GM23338 (cell line): ENCODE measurements around the gene CASS4. TPM values are rescaled to one million over a fixed set of nuclear protein-coding genes. Genes with fewer than 3 reads are reported as not detected.

Experiments
- STAT1 ChIP-seq: IDR thresholded peaks from one replicate; pipeline ENCODE4 v1.6.1; 2016; ENCODE audit warnings: antibody characterized with exemption; ENCODE audit not compliant: unreplicated experiment
- ZNF114 ChIP-seq: fragments of 250-450 bp; sonication (Bioruptor Pico); IDR thresholded peaks from 2 replicates; pipeline ENCODE4 v1.5.0; 2020; ENCODE audit warnings: mild to moderate bottlenecking, moderate library complexity
- ZNF331 ChIP-seq: fragments of 250-450 bp; sonication (Bioruptor Pico); IDR thresholded peaks from 2 replicates; pipeline ENCODE4 v1.5.0; 2020; ENCODE audit warnings: low read depth, mild to moderate bottlenecking, moderate library complexity
- polyA plus RNA-seq: library from polyadenylated mRNA; unstranded; fragments of >200 nt; fragmentation: Nextera tagmentation; extraction: Ambion mirVana; gene quantifications from 2 replicates; pipeline ENCODE4 v1.2.1, GENCODE V29; 2016
- total RNA-seq: library from RNA; depleted of rRNA; stranded (reverse); fragments of >200 nt; shearing (Covaris generic); gene quantifications from 2 replicates; pipeline ENCODE4 v1.2.3, GENCODE V29; 2014
- TF ChIP-seq, protein P1 (sequence below): IDR thresholded peaks from one replicate; pipeline ENCODE4 v1.6.1; 2018; ENCODE audit warnings: antibody characterized with exemption; ENCODE audit not compliant: unreplicated experiment
- TF ChIP-seq, protein P2 (sequence below): fragments of 250-450 bp; sonication (Bioruptor Pico); IDR thresholded peaks from 2 replicates; pipeline ENCODE4 v1.5.0; 2020; ENCODE audit warnings: mild to moderate bottlenecking, moderate library complexity

The CASS4 gene
- total and polyA plus RNA-seq, 2 experiments from 2014 or later = not detected

- TF ChIP-seq, protein P1, sequence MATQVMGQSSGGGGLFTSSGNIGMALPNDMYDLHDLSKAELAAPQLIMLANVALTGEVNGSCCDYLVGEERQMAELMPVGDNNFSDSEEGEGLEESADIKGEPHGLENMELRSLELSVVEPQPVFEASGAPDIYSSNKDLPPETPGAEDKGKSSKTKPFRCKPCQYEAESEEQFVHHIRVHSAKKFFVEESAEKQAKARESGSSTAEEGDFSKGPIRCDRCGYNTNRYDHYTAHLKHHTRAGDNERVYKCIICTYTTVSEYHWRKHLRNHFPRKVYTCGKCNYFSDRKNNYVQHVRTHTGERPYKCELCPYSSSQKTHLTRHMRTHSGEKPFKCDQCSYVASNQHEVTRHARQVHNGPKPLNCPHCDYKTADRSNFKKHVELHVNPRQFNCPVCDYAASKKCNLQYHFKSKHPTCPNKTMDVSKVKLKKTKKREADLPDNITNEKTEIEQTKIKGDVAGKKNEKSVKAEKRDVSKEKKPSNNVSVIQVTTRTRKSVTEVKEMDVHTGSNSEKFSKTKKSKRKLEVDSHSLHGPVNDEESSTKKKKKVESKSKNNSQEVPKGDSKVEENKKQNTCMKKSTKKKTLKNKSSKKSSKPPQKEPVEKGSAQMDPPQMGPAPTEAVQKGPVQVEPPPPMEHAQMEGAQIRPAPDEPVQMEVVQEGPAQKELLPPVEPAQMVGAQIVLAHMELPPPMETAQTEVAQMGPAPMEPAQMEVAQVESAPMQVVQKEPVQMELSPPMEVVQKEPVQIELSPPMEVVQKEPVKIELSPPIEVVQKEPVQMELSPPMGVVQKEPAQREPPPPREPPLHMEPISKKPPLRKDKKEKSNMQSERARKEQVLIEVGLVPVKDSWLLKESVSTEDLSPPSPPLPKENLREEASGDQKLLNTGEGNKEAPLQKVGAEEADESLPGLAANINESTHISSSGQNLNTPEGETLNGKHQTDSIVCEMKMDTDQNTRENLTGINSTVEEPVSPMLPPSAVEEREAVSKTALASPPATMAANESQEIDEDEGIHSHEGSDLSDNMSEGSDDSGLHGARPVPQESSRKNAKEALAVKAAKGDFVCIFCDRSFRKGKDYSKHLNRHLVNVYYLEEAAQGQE = no peak
- TF ChIP-seq ZNF331 (CRISPR knock-in tag) (no peak), ZNF114 (CRISPR knock-in tag) (no peak), STAT1 (no peak)
- TF ChIP-seq, protein P2, sequence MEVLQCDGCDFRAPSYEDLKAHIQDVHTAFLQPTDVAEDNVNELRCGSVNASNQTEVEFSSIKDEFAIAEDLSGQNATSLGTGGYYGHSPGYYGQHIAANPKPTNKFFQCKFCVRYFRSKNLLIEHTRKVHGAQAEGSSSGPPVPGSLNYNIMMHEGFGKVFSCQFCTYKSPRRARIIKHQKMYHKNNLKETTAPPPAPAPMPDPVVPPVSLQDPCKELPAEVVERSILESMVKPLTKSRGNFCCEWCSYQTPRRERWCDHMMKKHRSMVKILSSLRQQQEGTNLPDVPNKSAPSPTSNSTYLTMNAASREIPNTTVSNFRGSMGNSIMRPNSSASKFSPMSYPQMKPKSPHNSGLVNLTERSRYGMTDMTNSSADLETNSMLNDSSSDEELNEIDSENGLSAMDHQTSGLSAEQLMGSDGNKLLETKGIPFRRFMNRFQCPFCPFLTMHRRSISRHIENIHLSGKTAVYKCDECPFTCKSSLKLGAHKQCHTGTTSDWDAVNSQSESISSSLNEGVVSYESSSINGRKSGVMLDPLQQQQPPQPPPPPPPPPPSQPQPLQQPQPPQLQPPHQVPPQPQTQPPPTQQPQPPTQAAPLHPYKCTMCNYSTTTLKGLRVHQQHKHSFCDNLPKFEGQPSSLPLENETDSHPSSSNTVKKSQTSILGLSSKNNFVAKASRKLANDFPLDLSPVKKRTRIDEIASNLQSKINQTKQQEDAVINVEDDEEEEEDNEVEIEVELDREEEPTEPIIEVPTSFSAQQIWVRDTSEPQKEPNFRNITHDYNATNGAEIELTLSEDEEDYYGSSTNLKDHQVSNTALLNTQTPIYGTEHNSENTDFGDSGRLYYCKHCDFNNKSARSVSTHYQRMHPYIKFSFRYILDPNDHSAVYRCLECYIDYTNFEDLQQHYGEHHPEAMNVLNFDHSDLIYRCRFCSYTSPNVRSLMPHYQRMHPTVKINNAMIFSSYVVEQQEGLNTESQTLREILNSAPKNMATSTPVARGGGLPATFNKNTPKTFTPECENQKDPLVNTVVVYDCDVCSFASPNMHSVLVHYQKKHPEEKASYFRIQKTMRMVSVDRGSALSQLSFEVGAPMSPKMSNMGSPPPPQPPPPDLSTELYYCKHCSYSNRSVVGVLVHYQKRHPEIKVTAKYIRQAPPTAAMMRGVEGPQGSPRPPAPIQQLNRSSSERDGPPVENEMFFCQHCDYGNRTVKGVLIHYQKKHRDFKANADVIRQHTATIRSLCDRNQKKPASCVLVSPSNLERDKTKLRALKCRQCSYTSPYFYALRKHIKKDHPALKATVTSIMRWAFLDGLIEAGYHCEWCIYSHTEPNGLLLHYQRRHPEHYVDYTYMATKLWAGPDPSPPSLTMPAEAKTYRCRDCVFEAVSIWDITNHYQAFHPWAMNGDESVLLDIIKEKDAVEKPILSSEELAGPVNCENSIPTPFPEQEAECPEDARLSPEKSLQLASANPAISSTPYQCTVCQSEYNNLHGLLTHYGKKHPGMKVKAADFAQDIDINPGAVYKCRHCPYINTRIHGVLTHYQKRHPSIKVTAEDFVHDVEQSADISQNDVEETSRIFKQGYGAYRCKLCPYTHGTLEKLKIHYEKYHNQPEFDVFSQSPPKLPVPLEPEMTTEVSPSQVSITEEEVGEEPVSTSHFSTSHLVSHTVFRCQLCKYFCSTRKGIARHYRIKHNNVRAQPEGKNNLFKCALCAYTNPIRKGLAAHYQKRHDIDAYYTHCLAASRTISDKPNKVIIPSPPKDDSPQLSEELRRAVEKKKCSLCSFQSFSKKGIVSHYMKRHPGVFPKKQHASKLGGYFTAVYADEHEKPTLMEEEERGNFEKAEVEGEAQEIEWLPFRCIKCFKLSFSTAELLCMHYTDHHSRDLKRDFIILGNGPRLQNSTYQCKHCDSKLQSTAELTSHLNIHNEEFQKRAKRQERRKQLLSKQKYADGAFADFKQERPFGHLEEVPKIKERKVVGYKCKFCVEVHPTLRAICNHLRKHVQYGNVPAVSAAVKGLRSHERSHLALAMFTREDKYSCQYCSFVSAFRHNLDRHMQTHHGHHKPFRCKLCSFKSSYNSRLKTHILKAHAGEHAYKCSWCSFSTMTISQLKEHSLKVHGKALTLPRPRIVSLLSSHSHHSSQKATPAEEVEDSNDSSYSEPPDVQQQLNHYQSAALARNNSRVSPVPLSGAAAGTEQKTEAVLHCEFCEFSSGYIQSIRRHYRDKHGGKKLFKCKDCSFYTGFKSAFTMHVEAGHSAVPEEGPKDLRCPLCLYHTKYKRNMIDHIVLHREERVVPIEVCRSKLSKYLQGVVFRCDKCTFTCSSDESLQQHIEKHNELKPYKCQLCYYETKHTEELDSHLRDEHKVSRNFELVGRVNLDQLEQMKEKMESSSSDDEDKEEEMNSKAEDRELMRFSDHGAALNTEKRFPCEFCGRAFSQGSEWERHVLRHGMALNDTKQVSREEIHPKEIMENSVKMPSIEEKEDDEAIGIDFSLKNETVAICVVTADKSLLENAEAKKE (CRISPR knock-in tag) = no peak
These were observed 37.4 kb downstream of the CASS4 start (continued) for GRCh38 chr20:56449459-56449858.
